MG63 (cell line): ENCODE results near the gene RNPEP. TPM values are rescaled to one million over a fixed set of nuclear protein-coding genes. Genes with fewer than 3 reads are reported as not detected.
"Not testable (repeated sequence)": the region's sequence is repeated elsewhere in the genome, so short reads cannot be mapped to it uniquely, and the experiment has no call there.

Experiments used
- DNase-seq: peaks from one replicate; pipeline ENCODE4 v3.0.0-alpha.2; 2020
- H3K27me3 ChIP-seq: fragments of 250-450 bp; sonication (Bioruptor Pico); 2 replicates; pipeline ENCODE4 v1.5.1; 2020; ENCODE audit warnings: mild to moderate bottlenecking, moderate library complexity
- H3K36me3 ChIP-seq: fragments of 250-450 bp; sonication (Bioruptor Pico); 2 replicates; pipeline ENCODE4 v1.5.1; 2020; ENCODE audit warnings: mild to moderate bottlenecking, moderate library complexity
- H3K4me3 ChIP-seq: fragments of 250-450 bp; sonication (Bioruptor Pico); 2 replicates; pipeline ENCODE4 v1.5.1; 2020; ENCODE audit warnings: mild to moderate bottlenecking, moderate library complexity
- H3K9me3 ChIP-seq: fragments of 250-450 bp; sonication (Bioruptor Pico); 2 replicates; pipeline ENCODE4 v1.5.1; 2020; ENCODE audit warnings: mild to moderate bottlenecking, moderate library complexity
- total RNA-seq: library from RNA; depleted of rRNA; stranded (reverse); fragments of >200 nt; shearing (Covaris generic); gene quantifications from 2 replicates; pipeline ENCODE4 v1.2.3, GENCODE V29; 2014; ENCODE audit warnings: low replicate concordance; rRNA removed

RNPEP gene
- 112 and 135 TPM in 2 replicates for total RNA-seq

- Histone ChIP-seq H3K4me3 (peak within 1 kb of the TSS; percentile 96), H3K27me3 (no peaks in the 10 kb centered on the region), H3K36me3 (peaks cover 6% of the 10 kb centered on the region; the same call in 1 of the 2 replicates), H3K9me3 (no peaks in the 10 kb centered on the region)
- DNase-seq = peak; percentile 91
Measured at GRCh38 chr1:201982623-201983379, at the start of gene RNPEP. Gene RNPEP (plus strand): TSS chr1:201982648. CDS start chr1:201982667, 19 bp downstream.

DNA sequence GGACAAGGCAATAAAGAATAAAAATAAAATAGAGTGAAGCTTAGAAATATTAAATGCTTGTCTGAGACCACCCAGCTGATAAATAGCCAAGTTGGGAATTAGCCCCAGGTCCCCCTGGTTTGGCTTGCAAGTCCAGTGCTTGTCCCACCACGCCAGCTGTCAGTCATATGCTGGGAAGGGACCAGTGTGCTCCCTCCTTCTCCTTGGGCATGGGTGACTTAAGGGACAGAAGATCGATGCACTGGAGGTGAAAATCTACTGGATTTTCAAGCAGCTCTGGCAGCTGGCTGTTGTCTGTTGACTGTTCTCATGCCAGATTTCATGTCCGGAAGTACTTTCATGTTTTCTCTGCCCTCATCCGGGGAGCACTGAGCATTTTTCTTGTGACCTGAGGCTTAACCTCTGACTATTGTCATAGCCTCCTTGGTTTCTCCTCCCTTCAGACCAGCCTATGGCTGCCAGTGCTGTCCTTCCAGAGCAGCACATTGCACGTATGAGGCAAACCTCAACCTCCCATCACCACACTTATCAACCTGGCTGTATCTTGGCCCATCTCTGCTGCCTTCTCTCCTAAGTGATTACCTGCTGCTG is 48.5 kb upstream of the RNPEP start:
- DNase-seq = peak; percentile 46
- peaks cover 3% of the 10 kb centered on the region for H3K9me3 ChIP-seq
- no peak overlapping the region for H3K4me3 ChIP-seq
- H3K36me3 ChIP-seq = no peaks in the 10 kb centered on the region
- H3K27me3 ChIP-seq = no peaks in the 10 kb centered on the region

DNA sequence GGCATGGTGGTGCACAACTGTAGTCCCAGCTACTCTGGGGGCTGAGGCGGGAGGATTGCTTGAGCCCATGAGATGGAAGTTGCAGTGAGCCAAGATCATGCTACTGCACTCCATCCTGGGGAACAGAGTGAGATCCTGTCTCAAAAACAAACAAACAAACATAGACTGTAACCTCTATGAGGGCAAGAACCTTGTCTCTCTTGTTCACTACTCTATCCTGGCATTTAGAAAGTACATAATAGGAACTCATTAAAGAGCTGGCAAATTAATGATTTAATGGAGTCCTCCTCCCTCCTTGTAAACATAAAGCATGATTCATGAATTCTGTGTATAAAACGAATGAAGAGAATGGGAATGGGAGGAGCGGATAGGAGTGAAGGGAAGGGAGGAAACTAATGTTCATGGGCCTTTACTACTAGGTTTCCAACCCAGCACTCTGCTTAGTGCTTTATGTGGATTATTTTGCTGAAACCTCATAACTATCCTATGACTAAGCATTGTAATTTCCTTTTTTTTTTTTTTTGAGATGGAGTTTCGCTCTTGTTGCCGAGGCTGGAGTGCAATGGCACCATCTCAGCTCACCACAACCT is 44.7 kb upstream of the RNPEP start:
- DNase-seq = no peak
- Histone ChIP-seq H3K27me3 (no peaks in the 10 kb centered on the region), H3K9me3 (peaks cover 3% of the 10 kb centered on the region), H3K4me3 (no peak overlapping the region), H3K36me3 (no peaks in the 10 kb centered on the region)

DNA sequence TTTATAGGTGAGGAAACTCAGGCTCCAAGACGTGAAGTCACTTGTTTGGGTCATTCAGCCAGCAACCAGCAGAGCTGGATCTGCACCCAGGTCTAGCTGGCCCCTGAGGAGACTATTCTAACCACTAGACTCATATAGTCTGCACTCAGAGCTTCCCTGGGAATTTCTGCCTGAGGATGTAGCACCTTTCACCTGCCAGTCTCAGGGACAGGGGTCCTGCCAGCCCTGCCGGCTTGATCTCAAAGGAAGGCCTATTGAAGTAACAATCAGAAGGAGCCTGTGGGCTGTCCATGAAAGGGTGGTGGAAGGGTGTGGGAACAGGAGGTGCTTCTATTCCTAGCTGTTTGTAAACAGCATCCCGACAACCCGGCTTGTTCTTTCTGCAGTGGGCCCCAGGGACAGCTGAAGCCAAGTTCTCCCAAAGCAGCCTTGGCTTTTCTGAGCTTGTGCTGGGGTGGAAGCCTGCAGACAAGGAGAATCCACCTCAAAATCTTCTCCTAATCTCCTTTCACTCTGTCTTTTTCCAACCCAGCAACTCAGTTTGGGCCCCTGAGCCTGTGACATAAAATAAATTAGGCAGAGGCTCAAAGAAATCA is 43.9 kb upstream of the RNPEP start:
- H3K36me3 ChIP-seq = no peaks in the 10 kb centered on the region
- H3K27me3 ChIP-seq = no peaks in the 10 kb centered on the region
- peaks cover 3% of the 10 kb centered on the region for H3K9me3 ChIP-seq
- H3K4me3 ChIP-seq = no peak overlapping the region
- DNase-seq = no peak

GRCh38 chr1:201939148-201939547 is 43.3 kb upstream of the RNPEP start:
- DNase-seq = no peak
- H3K27me3 ChIP-seq = no peaks in the 10 kb centered on the region
- H3K4me3 ChIP-seq = no peak overlapping the region
- no peaks in the 10 kb centered on the region for H3K36me3 ChIP-seq
- H3K9me3 ChIP-seq = peaks cover 3% of the 10 kb centered on the region

DNA sequence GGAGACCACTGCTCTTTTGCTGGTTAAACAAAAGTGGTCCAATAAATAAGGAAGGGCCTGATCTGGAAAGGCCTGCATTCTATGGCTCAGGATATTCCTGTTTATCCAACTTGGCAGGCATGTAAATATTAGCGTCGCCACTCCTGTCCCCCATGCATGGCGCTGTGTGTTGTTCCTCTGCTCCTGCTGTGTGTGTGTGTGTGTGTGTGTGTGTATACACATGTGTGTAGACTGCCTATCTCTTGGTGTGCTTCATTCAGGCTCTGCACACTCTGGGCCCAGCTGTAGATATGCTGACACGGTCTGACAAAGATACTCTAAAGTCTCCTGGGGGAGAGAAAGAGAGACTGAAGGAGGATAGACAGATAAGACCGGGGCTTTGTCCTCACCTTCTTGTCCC is 42.9 kb upstream of the RNPEP start:
- Histone ChIP-seq H3K4me3 (no peak overlapping the region), H3K9me3 (peaks cover 3% of the 10 kb centered on the region), H3K27me3 (no peaks in the 10 kb centered on the region), H3K36me3 (no peaks in the 10 kb centered on the region)
- DNase-seq = no peak

DNA sequence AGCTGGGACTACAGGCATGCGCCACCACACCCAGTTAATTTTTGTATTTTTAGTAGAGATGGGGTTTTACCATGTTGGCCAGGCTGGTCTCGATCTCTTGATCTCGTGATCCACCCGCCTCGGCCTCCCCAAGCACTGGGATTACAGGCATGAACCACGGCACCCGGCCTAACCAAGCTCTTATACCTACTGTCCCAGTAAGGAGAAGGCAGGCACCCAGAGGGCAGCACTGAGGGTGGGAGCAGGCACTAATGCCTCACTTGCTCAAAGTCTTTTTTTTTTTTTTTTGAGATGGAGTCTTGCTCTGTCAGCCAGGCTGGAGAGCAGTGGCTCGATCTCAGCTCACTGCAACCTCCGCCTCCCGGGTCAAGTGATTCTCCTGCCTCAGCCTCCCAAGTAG is 42.1 kb upstream of the RNPEP start:
- not testable (repeated sequence) for H3K27me3 ChIP-seq, H3K36me3 ChIP-seq, DNase-seq, H3K9me3 ChIP-seq, H3K4me3 ChIP-seq

DNA sequence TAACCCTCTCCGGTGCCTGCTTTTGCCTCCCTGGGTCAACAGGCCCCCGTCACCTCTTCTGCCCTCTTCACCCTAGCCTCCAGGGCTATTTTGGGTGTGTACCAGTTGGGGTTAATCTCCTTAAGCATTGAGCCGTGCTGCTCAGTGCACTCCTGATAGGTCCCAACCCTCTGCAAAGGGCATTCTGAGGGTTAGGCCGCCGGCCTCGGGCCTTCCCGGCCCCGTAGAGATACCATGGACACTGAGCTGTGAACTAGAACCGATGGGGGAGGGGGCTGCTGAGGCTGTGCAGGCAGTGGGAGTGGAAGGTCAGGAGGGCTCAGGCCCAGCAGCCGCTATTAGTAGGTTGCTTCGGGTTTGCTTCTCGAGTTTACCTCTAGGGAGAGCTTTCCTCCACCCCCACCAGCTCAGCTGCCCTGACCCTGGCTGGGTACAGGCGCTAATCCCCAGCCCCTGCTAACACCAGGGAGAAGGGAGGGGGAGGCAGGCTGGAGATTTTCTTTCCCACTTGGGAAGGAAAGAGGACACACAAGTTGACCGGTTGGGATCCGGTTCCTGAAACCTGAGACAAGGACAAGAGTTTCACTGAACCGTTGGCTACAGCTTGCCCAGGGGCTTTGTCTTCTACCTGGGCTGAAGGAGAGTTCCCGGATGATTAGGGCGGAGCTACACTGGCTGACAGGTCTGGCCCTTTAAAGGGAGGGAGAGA is 40.9 kb upstream of the RNPEP start:
- H3K36me3 ChIP-seq = no peaks in the 10 kb centered on the region
- DNase-seq = no peak
- no peaks in the 10 kb centered on the region for H3K27me3 ChIP-seq
- peaks cover 3% of the 10 kb centered on the region for H3K9me3 ChIP-seq
- no peak overlapping the region for H3K4me3 ChIP-seq

DNA sequence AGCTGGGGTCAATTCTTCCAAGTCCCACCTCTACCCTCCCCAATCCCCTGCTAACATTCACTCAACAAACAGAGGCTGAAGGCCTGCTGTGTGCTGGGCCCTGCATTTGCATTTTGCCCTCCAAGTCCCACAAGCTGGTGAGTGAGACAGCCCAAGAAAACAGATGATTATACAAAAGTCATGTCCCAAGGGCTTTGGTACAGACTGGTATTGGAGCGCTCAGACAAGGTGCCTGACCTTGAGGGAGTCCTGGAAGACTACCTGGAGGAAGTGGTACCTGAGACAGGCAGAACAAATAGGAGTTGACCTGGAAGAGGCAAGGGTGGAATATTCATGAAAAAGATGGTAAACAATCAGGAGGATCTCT is 40.3 kb upstream of the RNPEP start:
- no peak for DNase-seq
- no peaks in the 10 kb centered on the region for H3K36me3 ChIP-seq
- H3K27me3 ChIP-seq = 0 out of 2 replicates have a peak, but pooled peaks cover 4% of the 10 kb centered on the region
- peaks cover 3% of the 10 kb centered on the region for H3K9me3 ChIP-seq
- H3K4me3 ChIP-seq = no peak overlapping the region

- Histone ChIP-seq H3K27me3 (0 out of 2 replicates have a peak, but pooled peaks cover 5% of the 10 kb centered on the region), H3K36me3 (no peaks in the 10 kb centered on the region), H3K4me3 (no peak overlapping the region), H3K9me3 (no peaks in the 10 kb centered on the region)
- no peak for DNase-seq
Measured at GRCh38 chr1:201944002-201944401, 38.4 kb upstream of the RNPEP start.

DNA sequence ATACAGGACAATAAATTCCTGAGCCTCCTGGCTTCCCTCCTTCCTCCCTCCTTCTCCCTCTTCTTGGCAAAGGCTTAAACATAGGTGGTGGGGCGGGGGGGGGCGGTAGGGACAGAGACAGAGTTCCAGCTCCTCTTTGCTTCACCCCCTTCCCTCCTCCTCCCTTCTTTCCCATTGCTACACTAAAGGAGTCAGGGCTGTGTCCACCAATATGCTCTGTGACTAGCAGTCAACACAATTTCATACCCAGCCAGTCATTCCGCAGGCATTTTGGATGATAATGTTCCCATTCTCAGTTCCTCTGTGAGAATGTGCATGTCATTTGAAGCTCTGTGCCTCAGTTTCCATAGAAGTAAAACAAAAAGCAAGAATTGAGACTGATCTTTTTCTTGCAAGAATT is 37.8 kb upstream of the RNPEP start:
- DNase-seq = no peak
- no peak overlapping the region for H3K4me3 ChIP-seq
- H3K27me3 ChIP-seq = 0 out of 2 replicates have a peak, but pooled peaks cover 5% of the 10 kb centered on the region
- no peaks in the 10 kb centered on the region for H3K36me3 ChIP-seq
- no peaks in the 10 kb centered on the region for H3K9me3 ChIP-seq

- DNase-seq = no peak
Measured at GRCh38 chr1:201945157-201945556, 37.3 kb upstream of the RNPEP start.

GRCh38 chr1:201945863-201946223 is 36.6 kb upstream of the RNPEP start:
- Histone ChIP-seq H3K36me3 (no peaks in the 10 kb centered on the region), H3K9me3 (no peaks in the 10 kb centered on the region), H3K27me3 (0 out of 2 replicates have a peak, but pooled peaks cover 5% of the 10 kb centered on the region), H3K4me3 (no peak overlapping the region)
- DNase-seq = no peak

More at GRCh38 chr1:201945157-201945556, 37.3 kb upstream of the RNPEP start:
- H3K27me3 ChIP-seq = 0 out of 2 replicates have a peak, but pooled peaks cover 5% of the 10 kb centered on the region
- H3K36me3 ChIP-seq = no peaks in the 10 kb centered on the region
- no peaks in the 10 kb centered on the region for H3K9me3 ChIP-seq
- H3K4me3 ChIP-seq = no peak overlapping the region

GRCh38 chr1:201946224-201946908 is 36.1 kb upstream of the RNPEP start, which contains the start of gene LMOD1:
Gene LMOD1 (minus strand): TSS chr1:201946548. CDS start chr1:201946340, 208 bp downstream.
- H3K27me3 ChIP-seq = 0 out of 2 replicates have a peak, but pooled peaks cover 5% of the 10 kb centered on the region
- H3K4me3 ChIP-seq = 0 out of 2 replicates have a peak within 1 kb of the TSS, but pooled peaks have one; percentile 3

GRCh38 chr1:201947697-201948008 is 34.8 kb upstream of the RNPEP start:
- 0 out of 2 replicates have a peak, but pooled peaks cover 5% of the 10 kb centered on the region for H3K27me3 ChIP-seq
- no peak for DNase-seq
- H3K9me3 ChIP-seq = no peaks in the 10 kb centered on the region

More at GRCh38 chr1:201946224-201946908, 36.1 kb upstream of the RNPEP start, which contains the start of gene LMOD1:
- Histone ChIP-seq H3K9me3 (no peaks in the 10 kb centered on the region), H3K36me3 (no peaks in the 10 kb centered on the region)
- DNase-seq = peak; percentile 75

DNA sequence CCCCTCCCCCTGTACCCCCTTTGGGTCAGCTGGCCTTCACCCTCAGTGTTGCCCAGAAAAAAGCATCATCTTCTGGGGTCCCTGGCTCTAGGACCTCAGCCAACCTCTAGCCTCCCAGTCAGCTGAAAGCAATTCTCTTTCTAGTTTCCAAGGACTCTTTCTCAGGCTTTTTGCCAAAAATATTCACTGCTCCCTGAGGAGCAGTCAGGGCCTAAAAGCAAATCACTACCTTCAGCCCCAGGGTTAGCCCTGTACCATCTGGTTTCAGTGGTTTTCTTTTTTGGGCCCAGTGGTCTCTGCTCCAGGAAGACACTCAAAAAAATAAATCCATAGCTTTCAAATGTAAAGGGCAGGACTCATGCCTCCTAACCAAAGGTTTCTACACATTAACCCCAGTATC is 33.0 kb upstream of the RNPEP start:
- H3K27me3 ChIP-seq = 0 out of 2 replicates have a peak, but pooled peaks cover 5% of the 10 kb centered on the region
- no peaks in the 10 kb centered on the region for H3K9me3 ChIP-seq
- no peaks in the 10 kb centered on the region for H3K36me3 ChIP-seq
- no peak overlapping the region for H3K4me3 ChIP-seq
- DNase-seq = no peak

More at GRCh38 chr1:201947697-201948008, 34.8 kb upstream of the RNPEP start:
- H3K4me3 ChIP-seq = no peak overlapping the region
- H3K36me3 ChIP-seq = no peaks in the 10 kb centered on the region
